OCI-LY1 (cell line): ENCODE measurements around the gene POLR1A.

ENCODE experiments used
- CTCF ChIP-seq: fragments of 200-600 bp; sonication (generic), shearing (Covaris generic); IDR thresholded peaks from 2 replicates; pipeline ENCODE4 v1.5.1; 2017; ENCODE audit warnings: mild to moderate bottlenecking, antibody characterized with exemption, low read length, moderate library complexity, mixed read lengths
- EZH2 ChIP-seq: fragments of 200-600 bp; sonication (generic), shearing (Covaris generic); IDR thresholded peaks from 2 replicates; pipeline ENCODE4 v1.8.0; 2017; ENCODE audit warnings: borderline replicate concordance, mixed run types, mild to moderate bottlenecking, antibody characterized with exemption, low read length, moderate library complexity, mixed read lengths

DNA sequence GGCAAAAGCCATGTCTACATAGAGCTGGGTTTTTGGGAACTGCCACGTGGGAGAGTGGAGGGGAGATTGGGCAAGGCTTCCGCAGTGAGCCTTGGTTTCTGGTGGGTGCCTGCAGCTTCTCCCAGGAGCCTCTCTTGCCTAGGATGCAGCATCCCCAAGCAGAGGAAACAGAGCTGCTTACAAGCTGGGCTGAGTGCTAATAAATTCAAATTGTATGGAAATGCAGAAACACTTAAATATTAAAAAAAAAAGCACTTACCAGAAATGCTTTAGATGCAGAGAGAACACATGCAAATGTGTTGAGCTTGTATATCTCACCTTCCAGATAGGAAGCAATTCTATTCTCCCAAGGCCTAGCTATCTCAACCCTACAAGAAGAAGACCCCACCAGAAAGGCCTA is 120.9 kb downstream of the POLR1A start:
- TF ChIP-seq CTCF (no peak), EZH2 (no peak)
